ENCODE results near the gene SMARCC2.
A peak's percentile ranks its signal among the peaks of the same experiment; 100 is the strongest.

Gene SMARCC2

DNA sequence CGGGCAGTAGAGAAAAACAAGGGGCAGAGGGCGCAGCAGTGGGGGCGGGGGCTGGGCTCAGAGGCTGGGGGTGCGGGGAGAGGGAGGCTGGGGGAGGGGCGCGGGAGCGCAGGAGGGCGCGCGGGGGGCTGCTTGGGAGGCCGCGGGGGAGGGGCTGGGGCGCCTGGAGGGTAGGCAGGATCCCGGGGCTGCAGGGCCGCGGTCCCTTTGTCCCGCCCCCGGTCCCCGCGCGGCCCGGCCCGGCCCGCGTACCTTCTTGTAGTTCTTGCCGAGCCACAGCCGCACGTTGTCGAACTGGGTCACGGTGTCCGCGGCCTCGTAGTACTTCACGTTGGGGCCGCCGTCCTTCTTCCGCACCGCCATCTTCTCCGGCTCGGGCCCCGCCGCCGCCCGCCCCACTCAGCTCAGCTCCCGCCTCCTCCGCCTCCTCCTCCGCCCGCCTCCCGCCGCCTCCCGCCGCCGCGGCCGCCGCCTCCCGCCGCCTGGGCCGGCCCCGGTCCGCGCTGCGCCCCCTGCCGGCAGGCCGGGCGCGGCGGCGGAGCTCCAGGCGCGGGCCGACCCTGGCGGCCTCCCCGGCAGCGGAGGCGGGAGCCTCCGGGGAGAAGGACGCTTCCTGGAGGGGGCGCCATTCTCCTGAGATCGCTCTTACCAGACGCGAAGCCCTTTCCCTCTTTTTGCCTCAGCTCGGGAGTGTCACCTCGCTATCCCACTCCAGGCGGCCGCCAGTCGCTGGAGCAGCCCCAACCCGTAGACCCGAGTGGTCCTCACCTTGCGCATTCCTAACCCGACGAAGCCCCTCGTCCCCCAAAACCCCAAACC lies at the start of gene SMARCC2:
TSS of gene SMARCC2 (minus strand) at position 385 of the 819 bp plus-strand sequence. CDS start at position 363, 22 bp downstream.
- DNase-seq = peak; percentile 72 to 83 (median 77)

DNA sequence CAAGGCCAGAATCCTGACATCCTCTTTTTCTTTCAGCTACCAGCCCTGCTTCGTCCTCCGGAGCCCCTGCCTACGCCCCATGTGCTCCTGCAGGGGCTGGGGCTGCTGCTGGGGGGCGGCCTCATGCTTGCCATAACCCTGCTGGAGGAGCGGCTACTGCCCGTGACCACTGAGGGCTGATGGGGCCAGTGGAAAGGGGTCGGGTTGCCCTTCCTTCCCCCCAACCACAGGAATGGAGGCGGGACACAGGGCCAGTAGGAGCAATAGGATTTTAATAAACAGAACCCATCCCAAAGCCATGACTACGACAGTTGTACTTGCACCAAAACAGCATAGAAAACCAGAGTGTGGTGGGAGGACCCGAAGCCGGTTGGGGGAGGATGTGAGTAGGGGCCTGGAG lies 48.3 kb upstream of the SMARCC2 start:
- DNase-seq = no peak

DNA sequence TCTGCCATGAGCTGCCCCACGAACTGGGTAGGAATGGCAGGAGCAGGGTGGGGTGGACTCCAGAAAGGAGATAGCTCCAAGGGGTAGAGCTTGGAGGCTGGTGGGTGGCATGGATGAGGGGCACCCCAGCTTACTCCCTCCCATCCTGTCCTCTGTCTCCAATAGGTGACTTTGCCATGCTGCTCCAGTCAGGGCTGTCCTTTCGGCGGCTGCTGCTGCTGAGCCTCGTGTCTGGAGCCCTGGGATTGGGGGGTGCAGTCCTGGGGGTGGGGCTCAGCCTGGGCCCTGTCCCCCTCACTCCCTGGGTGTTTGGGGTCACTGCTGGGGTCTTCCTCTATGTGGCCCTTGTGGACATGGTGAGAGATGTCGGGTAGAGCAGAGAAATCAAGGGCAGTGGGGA lies 47.7 kb upstream of the SMARCC2 start:
- no peak for DNase-seq

DNA sequence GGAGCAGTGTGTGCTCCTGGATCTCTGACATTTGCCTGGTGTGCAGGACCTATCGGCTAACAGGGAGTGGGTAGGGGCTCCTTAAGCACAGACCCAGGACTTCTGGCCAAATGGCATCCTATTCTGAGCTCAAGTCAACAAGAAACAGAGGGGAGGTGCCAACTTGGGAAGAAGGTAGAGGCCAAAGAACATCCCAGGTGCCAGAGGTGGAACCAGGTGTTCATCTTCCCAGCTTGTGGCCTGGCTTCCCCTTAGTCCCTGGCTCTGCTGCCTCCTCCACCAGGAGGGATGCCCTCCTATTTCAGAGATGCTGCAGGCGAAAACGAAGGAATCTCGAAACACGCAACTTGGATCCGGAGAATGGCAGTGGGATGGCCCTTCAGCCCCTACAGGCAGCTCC lies 46.8 kb upstream of the SMARCC2 start:
- no peak for DNase-seq

DNA sequence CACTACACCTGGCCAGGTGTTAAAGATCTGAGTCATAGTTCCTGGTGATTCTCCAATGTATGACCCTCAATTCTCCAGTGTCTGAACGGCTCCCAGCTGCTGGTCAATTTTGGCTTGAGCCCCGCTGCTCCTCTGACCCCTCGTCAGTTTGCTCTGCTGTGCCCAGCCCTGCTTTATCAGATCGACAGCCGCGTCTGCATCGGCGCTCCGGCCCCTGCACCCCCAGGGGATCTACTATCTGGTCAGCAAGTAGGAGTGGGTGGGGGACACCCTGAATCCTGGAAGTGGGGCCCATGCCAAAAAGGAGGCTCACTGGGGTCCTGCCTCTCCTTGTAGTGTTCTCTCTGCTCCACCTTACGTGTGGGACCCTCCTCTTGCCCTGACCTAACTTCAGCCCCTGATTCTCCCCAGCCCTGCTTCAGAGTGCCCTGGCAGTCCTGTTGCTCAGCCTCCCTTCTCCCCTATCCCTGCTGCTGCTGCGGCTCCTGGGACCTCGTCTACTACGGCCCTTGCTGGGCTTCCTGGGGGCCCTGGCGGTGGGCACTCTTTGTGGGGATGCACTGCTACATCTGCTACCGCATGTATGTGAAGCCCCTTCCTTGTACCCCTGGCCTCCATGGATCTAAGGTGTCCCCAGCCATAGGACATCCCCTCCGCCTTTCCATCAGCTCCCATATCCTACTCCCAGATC lies 45.6 kb upstream of the SMARCC2 start:
- DNase-seq = no peak

DNA sequence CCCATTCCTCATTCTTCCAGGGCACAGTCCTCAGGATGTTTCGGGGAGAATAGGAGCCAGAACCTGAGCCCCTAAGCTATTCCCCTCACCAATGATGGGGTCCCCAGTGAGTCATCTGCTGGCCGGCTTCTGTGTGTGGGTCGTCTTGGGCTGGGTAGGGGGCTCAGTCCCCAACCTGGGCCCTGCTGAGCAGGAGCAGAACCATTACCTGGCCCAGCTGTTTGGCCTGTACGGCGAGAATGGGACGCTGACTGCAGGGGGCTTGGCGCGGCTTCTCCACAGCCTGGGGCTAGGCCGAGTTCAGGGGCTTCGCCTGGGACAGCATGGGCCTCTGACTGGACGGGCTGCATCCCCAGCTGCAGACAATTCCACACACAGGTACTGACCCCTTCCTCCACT lies 41.9 kb upstream of the SMARCC2 start:
- DNase-seq = no peak

DNA sequence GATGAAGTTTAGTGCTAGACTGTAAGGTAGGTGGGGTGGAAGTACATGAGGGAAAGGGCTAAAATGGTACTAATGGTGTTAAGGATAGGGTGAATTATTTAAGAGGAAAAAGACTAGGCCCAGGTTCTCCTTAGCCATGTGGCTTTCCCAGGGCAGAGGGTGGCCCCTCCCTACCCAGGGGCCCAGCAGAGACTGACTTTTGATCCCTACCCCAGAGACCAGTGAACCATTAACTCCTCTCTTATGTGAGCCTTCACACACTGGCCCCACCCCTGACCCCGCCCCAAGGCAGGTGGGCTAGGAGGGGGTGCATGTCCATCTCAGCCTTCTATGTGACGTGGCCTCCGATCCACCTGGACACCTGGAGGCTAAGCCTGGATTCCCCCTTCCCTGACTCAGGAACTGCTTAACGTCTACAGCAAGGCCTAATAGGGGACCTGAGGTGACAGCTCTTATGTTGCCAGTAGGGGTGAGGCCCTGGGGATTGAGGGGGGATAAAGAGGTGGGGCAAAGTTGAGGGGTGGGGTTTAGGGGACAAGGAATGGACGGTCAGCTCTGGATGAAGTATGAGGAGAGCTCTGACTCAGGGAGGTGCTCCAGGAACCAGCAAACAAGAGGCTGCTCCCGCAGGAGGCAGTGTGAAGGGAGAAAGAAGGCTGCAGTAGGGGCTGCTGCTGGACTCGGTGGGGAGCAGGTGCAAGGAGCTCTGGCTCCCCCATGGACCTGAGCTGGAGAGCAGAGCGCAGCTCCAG lies 41.3 kb upstream of the SMARCC2 start:
- no peak for DNase-seq

DNA sequence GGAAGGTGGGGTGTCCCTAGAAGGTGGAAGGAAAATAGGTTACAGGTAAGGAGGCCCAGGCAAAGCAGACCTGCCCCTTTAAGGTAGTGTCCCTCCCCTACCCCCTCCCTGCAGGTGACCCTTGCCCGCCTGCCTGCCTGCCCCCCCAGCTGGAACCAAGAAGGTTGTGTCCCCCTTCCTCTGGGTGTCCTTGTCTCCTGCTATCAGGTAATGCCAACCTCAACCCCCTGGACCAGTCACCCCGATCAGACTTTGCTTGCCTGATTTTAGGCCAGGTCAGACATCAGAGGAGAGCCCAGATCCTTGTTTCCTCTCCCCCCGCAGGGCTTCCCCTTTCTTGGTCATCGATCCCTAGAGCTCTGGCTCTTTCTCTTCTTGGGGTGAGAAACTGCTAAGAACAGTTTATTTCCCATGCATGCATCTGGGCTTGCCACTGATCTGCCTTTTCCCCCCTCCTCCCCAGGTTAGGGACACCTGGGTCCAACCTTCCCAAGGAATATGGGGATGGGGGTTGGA lies 40.7 kb upstream of the SMARCC2 start, which contains the start of gene SLC39A5:
TSS of gene SLC39A5 (plus strand) at position 136 of the 516 bp plus-strand sequence. CDS start 1,224 bp downstream, outside the sequence.
- DNase-seq = no peak

DNA sequence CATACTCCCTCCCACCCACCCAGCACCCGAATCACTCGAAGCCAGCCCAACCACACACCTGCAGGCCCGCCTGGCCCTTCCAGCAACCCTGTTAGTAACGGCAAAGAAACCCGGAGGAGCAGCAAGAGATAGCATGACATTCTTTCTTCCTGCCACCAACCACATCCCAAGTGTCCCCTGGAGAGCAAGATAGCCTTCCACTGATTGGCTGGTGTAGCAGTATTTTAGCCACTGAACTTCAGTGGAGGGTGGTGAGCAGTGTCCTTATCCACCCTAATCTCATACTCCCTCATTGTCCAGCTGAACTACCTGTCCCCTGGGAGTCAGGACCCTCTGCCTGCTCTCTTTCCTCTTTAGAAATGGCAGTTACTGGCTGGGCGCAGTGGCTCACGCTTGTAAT lies 39.8 kb upstream of the SMARCC2 start:
- no peak for DNase-seq

DNA sequence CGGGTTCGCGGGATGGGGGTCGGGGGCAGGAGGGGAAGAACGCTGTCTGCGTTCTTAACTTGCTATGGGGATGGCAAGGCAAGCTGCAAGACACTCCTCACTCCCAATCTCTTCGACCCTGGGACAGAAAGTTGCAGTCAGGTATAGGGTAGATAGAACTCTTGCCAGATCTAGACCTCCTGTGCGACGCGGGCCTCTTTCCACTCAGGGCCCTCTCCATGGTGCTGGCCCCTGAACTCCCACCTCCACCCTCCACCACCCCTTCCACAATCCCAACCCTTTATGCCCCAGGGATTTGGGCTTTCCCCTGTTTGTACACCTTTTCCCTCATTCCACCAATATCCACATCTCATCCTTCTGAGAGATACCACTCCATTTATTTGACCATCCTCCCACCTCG lies 35.7 kb upstream of the SMARCC2 start:
- DNase-seq = no peak

DNA sequence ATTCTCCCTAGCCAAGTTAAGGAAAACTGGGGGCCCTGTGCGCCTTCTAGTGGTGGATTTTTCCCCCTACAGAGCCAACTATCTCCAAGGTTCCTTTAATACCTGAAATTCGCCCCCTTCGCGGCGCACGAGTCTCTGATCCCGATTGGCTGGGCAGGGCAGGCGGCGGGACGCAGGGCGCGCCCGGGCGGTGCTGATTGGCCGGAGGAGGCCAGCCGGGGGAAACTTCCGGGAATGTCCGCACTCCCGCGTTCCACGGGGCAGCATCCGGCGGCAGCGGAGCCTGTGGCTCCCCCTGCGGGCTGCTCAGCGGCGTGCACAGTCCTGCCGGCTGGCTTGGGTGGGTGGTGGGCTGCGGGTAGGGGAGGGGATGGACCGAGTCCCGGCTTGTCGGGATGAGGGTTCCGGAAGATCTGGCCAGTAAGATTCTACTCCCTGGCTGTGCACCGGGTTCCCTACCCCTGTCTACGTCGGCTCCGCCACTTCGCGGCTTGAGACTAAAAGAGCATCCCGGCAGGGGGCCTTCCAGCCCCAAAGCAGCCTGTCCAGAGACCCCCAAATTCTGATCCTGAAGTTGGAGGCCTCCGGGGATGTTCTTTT lies 34.9 kb upstream of the SMARCC2 start, which contains the start of gene NABP2:
TSS of gene NABP2 (plus strand) at position 241 of the 600 bp plus-strand sequence. CDS start 515 bp downstream, outside the sequence.
- DNase-seq = peak; percentile 71 to 89 (median 82)

DNA sequence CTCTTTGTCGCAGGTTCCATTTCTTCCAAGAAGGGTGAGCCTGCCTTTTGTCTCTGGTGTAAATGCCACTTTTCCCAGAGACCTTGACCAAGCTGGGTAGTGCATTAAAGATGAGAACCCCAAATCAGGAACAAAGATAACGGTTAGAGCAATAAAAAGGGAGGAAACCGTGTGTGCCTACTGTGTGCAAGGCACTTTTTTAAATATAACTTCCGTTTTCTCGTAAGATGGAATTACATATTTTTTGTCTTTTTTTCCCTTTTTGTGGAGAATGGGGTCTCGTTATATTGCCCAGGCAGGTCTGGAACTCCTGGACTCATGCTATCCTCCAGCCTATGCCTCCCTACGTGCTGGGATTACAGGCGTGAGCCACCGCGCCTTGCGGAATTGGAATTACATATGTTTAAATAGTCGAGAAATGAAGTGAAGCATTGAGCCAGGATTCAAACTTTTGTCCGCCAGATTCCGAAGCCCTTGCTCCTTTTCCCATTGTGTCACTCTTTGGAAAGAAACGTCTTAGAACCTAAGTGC lies 34.4 kb upstream of the SMARCC2 start:
- DNase-seq = peak in 1 of 6 experiments; percentile 31

DNA sequence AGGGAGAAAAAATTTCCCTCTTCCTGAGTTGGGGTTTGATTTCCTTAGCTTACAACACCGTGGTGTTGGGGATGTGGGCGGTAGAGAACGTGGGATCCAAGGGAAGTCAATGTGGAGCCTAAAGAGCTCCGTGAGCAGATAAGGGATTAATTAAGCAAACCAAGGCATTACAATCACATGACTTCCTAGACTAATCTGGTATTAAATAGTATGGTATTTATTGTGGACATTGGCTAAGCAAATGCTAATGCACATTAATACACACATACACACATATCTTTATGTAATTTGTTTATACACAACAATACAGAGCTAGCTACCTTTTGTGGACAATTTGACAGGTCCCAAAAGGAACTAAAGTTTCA lies 33.2 kb upstream of the SMARCC2 start:
- peak in 1 of 6 experiments; percentile 20 for DNase-seq

DNA sequence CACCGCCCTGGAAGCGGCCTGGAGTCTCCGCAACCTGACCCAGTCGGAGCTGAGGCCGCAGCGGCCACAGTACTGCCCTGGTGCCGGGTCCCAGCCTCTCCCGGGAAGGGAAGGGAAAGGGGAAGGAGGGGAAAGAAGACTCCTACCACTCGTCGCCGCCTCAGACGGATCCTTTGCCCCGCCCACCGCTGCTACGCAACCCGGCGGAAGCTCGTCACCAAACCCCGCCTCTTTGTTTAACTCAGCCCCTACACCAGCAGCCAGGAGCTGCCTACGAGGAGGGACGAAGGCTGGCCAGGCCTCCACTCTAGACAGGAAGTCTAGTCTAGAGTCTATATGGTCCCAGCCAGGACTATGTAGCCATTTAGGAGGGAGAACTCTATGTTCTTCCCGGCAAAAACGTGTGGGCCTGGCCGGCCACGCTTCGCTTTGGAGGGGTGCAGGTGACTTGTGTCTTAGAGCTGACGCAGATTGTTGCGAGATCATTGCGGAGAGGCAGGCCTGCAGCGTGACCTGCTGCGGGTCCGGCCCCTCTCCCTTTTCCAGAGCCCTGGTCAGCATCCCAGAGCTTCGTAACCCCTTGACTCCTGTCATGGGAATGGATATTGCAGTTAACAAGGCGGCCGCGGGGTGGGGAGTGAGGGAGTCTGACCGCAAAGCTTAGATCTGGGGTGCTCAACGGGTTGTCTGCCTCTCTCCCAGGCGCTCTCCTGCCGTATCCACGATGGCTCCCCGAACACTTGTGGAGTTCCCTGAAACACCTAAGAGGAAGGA lies 32.7 kb upstream of the SMARCC2 start, which contains the start of gene RNF41:
TSS of gene RNF41 (minus strand) at position 166 of the 774 bp plus-strand sequence. CDS start 7,875 bp downstream, outside the sequence.
- DNase-seq = peak; percentile 85 to 94 (median 90)

DNA sequence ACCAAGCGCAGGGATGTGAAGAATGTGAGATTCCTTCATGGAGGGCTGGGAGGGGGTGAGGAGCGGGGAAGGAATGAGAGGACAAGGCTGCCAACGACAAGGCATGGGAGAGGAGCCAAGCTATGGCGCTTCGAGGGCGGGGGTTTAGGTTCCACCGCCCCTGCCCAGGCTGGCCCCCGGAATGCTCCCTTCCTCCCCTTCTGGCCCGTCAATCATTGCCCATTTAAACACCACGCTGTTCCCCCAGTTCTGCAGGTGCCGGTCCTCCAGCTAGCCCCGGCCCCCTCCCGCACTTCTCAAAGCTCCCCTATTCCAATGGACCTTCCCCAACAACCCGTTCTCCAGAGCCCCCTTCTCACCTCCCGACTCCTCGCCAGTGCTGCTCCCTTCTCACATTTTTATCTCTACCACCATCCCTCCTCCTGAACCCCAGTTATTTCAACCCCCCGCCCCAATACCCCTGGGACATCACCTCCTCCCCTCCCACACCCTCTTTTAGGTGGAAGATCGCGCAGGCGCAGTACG lies 32.0 kb upstream of the SMARCC2 start:
- no peak for DNase-seq

DNA sequence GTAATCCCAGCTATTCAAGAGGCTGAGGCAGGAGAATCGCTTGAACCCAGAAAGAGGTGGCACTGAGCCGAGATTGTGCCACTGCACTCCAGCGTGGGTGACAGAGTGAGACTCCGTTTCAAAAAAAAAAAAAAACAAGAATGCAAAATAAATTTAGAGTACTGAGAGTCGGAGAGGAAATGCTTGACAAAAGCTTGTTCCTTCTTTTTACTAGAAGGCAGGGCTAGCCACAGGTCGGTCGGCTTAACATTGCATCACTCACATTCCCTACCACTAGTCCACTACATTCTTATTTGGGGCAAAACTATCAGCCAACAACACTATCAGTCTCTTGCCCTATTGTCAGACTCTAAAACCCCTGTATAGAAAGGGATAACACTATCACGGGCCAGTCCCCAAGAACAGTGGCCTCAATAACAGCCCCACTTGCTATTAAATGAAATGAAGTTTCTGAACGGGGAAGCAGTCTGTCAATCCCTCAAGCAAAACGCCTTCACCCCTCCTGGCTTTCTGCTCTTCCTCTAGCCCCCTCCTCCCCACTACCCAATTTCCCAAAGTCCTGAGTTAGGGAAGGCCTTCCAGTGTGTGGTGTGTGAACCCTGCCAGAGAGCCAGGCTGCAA lies 31.4 kb upstream of the SMARCC2 start:
- peak in 2 of 6 experiments; percentile 44 to 47 for DNase-seq

DNA sequence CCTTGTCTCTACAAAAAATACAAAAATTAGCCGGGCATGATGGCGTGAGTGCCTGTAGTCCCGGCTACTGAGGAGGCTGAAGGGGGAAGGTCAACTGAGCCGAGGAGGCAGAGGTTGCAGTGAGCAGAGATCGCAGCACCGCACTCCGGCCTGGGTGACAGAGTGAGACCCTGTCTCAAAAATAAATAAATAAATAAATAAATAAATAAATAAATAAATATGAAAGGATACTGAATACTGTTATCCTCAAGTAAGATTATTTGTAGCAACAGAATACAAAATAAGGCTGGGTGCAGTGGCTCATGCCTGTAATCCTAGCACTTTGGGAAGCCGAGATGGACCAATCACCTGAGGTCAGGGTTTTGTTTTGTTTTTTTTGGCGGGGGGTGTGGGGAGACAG lies 30.6 kb upstream of the SMARCC2 start:
- no peak for DNase-seq

DNA sequence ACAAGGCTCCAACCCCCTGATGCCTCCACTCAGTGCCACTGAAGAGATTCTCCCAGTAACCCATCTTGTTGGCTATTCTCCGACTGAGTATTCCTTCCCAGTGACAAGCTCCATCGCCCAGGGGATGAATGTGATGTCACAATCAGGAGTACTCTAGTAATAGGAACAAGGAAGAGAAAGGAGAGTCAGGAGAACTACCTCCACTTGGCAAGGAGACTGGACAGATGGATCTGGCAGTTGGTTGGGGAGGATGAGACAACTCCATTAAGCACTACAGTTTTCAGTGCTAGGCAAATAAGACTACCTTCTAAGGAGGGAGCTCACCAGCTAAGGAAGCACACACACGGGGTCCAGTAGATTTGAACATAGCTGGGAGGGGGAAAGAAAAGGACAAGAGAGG lies 27.2 kb upstream of the SMARCC2 start:
- no peak for DNase-seq

DNA sequence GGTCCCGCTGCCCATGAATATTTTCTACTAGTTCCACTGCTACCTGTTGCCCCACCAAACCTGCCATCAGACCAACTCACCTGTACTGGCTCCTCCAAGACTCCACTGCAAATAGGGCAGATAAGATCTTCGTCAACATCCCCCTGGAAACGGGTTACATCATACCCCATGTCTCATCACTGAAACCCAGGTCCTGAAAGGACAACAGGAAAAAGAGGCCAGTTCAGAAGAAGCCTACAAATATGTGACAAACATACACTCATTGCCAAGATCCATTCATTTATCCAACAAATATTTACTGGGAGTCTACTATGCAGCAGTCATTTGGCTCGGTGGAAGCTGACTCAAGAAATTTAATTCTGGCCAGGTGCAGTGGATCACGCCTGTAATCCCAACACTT lies 24.6 kb upstream of the SMARCC2 start:
- DNase-seq = no peak

DNA sequence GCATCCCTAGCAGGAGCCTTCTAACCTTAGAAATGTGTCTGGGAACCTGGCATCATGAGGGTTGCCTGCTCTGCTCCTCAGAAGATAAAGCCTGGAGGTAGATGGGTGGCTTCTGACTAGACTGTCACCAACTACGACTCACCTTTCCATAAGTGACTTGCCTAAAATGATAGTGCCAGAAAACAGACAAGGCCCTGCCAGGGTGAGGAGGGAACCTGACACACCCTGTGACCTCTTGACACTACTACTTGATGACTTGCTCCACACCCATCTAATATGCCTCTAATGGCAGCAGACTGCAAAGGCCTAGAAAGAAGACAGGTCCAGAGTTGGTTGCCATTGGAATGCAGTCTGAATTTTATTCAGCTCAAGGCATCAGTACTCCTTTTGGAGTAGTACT lies 23.1 kb upstream of the SMARCC2 start:
- no peak for DNase-seq

DNA sequence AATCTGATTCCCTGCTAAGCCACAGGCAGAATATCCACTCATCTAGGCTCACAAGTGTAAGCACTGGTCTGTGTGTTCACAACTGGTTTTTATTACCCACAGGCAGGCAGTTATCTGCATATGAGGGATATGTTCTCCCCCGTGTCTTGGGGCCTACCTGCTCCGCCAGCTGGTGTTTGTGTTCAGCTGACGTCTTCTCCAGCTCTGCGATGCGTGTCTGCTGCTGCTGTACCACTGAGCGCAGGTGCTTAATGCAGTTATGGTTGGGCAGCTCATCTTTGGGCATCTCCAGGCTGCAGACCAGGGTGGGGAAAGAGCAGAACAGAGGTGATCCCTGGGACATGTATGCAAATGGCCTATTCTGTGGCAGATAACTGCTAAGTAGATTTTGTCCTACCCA lies 18.7 kb upstream of the SMARCC2 start:
- DNase-seq = no peak
